Measurements from ENCODE around the gene SEMA3A. TPM values are rescaled to one million over a fixed set of nuclear protein-coding genes. Genes with fewer than 3 reads are reported as not detected.

Gene SEMA3A
- total RNA-seq, 8 experiments from 2014 or later: 8.9 to 100 (median 16.4) TPM

DNA sequence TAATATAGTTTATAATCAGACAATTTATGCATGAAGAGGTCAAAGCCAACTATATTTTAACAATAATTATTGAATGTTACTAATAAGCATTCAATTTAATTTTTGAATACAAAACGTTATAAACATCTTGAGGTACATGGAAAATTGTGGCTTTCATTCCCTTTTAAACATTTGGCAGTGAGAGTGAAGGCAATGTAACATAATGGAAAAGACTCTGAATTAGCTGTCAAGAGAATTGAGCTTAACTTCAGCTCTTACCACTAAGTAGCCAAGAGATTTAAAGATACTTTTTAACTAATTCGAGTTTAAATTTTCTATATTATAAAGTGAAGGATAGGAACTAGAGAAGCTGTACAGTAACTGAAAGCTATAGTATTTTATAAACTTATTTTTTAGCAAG lies 98.6 kb downstream of the SEMA3A start:
- in situ Hi-C loops (cut with MboI; ENCODE audit: low pct_unique_long_range_greater_than_20kb in 2 of 9, low sequenced_read_pairs in 9 of 9, unreplicated experiment in 9 of 9): no loop called here

DNA sequence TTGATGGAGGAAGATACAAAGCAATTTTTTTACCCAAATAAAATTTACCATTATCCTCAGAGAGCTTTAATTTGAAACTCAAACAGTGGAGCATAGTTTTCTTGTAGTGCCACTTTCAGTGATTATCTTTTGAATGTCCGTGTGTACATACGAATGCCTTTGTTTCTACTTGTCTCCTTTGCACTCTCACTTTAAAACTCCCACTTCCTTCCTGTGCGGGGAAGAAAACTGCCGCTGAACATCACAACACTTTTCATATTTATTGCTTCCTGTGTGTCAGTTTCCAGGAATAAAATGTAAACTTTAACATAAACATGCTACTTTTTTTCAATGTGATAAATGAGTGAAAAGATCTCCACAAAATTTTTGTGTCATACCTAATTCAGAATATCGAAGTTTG lies 102.4 kb downstream of the SEMA3A start:
- H3K4me1 ChIP-seq (replicated peaks in 1 of 2): peaks cover 0 to 4% of the 10 kb centered on the region in 2 donors
- peak in 1 of 8 experiments; percentile 59 for ATAC-seq (replicated peaks in 6 of 8)
- in situ Hi-C loops (cut with MboI; ENCODE audit: low pct_unique_long_range_greater_than_20kb in 2 of 9, low sequenced_read_pairs in 9 of 9, unreplicated experiment in 9 of 9): no loop called here
- H3K27ac ChIP-seq: no peak overlapping the region
- 25 to 87% (median 72%) methylated on average over 2 to 5 of the region's 5 CpGs; no CpG with 5 or more reads in 1 of the 10 experiments for WGBS, 10 experiments
- H3K4me3 ChIP-seq: no peak overlapping the region

More for the DNA sequence above, 98.6 kb downstream of the SEMA3A start:
- Histone ChIP-seq H3K4me1 (replicated peaks in 1 of 2) (peaks cover 0 to 9% of the 10 kb centered on the region in 2 donors), H3K27ac (no peak overlapping the region), H3K4me3 (no peak overlapping the region)
- ATAC-seq (replicated peaks in 6 of 8): no peak
- 32 to 83% (median 49%) methylated on average over 1 to 2 of the region's 2 CpGs for WGBS, 10 experiments

DNA sequence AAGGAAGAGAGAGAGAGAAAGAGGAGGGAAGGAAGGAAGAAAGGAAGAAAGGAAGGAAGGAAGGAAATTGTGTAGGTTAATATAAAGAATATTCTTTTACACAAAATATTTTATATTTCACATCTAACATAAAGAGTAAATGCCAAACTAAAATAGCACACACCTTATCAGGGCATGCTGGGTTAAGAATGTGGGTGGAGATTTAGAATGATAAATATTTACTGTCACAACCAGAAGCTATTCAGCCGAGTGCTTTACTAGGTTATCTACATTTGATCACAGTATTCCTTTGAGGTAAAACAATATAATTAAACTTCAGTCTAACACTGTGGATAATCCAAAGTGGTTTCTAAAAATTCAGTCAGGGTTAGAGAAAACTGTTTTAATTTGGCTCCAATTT lies 103.3 kb downstream of the SEMA3A start:
- Histone ChIP-seq H3K4me3 (no peak overlapping the region), H3K27ac (no peak overlapping the region), H3K4me1 (replicated peaks in 1 of 2) (peaks cover 0 to 4% of the 10 kb centered on the region in 2 donors)
- in situ Hi-C loops (cut with MboI; ENCODE audit: low pct_unique_long_range_greater_than_20kb in 2 of 9, low sequenced_read_pairs in 9 of 9, unreplicated experiment in 9 of 9): no loop called here
- no peak for ATAC-seq (replicated peaks in 6 of 8)
- WGBS, 10 experiments: 33 to 86% (median 63%) methylated on average over 1 of the region's 1 CpG; no CpG with 5 or more reads in 4 of the 10 experiments

DNA sequence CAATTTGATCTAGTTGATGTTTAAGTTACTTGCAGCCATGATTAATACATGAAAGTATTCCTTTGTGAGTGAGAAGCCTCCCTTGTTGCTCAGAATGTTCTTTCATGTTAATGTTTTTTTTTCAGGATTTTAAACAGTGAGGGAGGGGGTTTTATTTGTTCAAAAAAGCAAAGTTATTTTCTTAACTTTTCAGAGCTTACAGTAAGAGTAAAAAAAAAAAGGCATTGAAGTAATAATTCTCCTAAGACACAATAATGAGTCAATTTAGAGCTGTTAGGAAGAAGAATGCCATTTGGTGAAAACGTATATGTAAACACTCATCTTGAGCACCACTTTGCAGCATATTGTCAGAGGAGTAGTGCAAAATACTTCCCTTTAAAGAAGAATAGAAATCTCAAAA lies 105.8 kb downstream of the SEMA3A start:
- in situ Hi-C loops (cut with MboI; ENCODE audit: low pct_unique_long_range_greater_than_20kb in 2 of 9, low sequenced_read_pairs in 9 of 9, unreplicated experiment in 9 of 9): no loop called here
- no peak for ATAC-seq (replicated peaks in 6 of 8)
- 33 to 100% (median 61%) methylated on average over 1 of the region's 1 CpG; no CpG with 5 or more reads in 2 of the 10 experiments for WGBS, 10 experiments
- Histone ChIP-seq H3K27ac (no peak overlapping the region), H3K4me1 (replicated peaks in 1 of 2) (peaks cover 2 to 11% of the 10 kb centered on the region in 2 donors), H3K4me3 (no peak overlapping the region)

DNA sequence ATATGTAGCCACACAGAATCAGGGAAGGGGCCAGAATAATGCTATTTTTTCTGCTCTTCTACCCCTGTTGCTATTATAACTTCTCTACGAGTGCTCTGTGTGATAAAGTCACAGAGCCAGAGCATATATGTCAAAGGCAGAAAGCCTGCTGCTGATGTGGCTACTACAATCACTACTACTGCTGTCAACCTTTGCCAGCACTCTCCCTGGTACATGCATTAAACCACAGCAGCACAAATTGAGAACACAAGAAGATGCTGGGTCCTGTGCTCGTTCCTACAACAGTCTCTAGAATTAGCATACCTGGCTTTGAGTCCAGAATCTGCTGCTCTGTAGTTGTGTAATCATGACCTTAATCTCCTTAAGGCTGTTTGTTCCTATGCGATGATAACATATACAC lies 108.6 kb downstream of the SEMA3A start:
- peak in 2 of 8 experiments; percentile 56 to 61 for ATAC-seq (replicated peaks in 6 of 8)
- in situ Hi-C loops (cut with MboI; ENCODE audit: low pct_unique_long_range_greater_than_20kb in 2 of 9, low sequenced_read_pairs in 9 of 9, unreplicated experiment in 9 of 9): no loop called here
- no peak overlapping the region for H3K27ac ChIP-seq
- H3K4me1 ChIP-seq (replicated peaks in 1 of 2): peaks cover 2 to 7% of the 10 kb centered on the region in 2 donors
- H3K4me3 ChIP-seq: no peak overlapping the region
- WGBS, 10 experiments: 60 to 100% (median 77%) methylated on average over 1 to 3 of the region's 3 CpGs; no CpG with 5 or more reads in 3 of the 10 experiments

DNA sequence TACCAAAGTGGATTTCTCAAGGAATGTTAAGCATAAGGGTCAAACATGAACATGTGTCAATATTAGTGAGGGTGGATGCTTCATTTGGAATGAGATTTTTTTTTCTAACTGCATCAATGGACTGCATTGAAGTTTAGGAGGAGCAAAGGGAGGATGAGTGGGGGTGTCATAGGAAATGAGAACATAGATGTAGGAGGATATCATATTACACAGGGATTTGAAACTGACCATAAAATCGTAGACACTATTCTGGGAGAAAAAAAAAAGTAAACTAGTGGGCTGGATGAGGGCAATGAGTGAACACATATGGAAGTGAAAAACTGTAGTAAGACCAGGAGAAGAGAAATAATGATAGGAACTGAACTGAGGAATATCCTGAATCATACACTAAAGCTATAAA lies 109.4 kb downstream of the SEMA3A start:
- WGBS, 10 experiments: 0 to 29% (median 6%) methylated on average over 1 of the region's 1 CpG; no CpG with 5 or more reads in 2 of the 10 experiments
- no peak overlapping the region for H3K27ac ChIP-seq
- peaks cover 2 to 7% of the 10 kb centered on the region in 2 donors for H3K4me1 ChIP-seq (replicated peaks in 1 of 2)
- no peak for ATAC-seq (replicated peaks in 6 of 8)
- in situ Hi-C loops (cut with MboI; ENCODE audit: low pct_unique_long_range_greater_than_20kb in 2 of 9, low sequenced_read_pairs in 9 of 9, unreplicated experiment in 9 of 9): no loop called here
- no peak overlapping the region for H3K4me3 ChIP-seq

DNA sequence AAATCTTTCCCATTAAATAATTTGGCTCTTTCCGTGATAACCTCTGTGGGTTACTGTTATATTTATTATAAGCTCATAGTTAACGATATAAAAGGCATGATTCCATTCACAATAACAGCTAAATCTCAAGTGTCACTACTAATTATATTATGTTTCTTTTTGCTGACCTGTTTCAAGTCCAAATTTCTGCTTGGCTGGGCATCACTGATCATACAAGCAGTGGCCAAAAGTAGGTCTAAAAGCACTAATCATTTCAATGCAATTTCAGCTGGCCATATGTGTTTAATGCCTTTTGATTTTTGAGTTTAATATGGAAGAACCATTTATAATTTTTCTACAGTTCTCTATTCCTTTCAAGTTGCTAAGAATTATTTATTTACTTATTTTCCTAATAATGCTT lies 110.7 kb downstream of the SEMA3A start:
- Histone ChIP-seq H3K27ac (no peak overlapping the region), H3K4me3 (no peak overlapping the region), H3K4me1 (replicated peaks in 1 of 2) (peaks cover 2 to 7% of the 10 kb centered on the region in 2 donors)
- no peak for ATAC-seq (replicated peaks in 6 of 8)
- in situ Hi-C loops (cut with MboI; ENCODE audit: low pct_unique_long_range_greater_than_20kb in 2 of 9, low sequenced_read_pairs in 9 of 9, unreplicated experiment in 9 of 9): no loop called here
- 22 to 100% (median 83%) methylated on average over 1 to 2 of the region's 2 CpGs; no CpG with 5 or more reads in 1 of the 10 experiments for WGBS, 10 experiments

DNA sequence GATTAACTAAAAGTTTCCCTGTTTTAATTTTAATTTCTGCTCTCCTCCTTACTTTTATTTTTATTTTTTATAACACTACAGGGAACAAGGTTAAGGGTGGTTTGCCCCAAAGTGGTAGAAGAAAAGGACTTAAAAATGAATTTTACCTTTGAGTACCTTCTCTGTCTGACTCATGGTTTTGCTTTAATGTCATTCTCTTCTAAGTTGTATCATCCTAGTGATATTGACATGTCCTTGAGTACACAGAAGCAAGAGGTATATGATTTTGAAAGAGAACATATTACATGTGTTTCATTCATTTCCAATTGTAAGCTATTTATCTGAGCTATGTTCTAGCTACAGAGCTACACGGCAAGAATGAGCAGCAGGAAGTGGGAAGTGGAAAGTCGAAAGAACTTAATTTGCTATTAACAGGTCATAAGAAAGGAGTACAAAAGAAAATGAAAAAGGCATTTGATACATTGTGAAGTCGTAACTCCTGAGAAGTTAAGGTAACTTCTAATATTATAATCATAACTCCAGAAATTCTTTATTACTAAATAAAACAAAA lies 112.5 kb downstream of the SEMA3A start:
- no peak overlapping the region for H3K4me3 ChIP-seq
- H3K27ac ChIP-seq: no peak overlapping the region
- H3K4me1 ChIP-seq (replicated peaks in 1 of 2): peaks cover 2 to 7% of the 10 kb centered on the region in 2 donors
- 63 to 100% (median 81%) methylated on average over 3 of the region's 3 CpGs; no CpG with 5 or more reads in 1 of the 10 experiments for WGBS, 10 experiments
- in situ Hi-C loops (cut with MboI; ENCODE audit: low pct_unique_long_range_greater_than_20kb in 2 of 9, low sequenced_read_pairs in 9 of 9, unreplicated experiment in 9 of 9): no loop called here
- no peak for ATAC-seq (replicated peaks in 6 of 8)

DNA sequence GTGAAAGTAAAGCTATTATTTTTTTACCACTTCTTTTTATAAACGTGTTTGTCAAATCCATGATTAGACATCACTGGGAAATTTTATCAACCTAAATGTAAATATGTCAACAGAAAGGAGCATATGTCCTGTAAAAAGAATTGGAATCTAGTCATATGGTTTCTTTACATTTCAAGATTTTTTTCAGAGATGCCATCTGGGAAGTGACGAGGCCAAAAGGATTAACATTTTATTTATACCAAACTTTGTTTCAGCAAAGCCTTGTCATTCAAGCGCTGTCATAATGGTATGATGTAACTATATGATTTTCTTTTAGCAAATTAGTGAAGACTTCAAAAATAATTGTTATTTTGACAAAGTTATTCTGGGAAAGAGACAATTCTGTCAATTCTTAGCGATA lies 117.3 kb downstream of the SEMA3A start:
- ATAC-seq (replicated peaks in 6 of 8): no peak
- in situ Hi-C loops (cut with MboI; ENCODE audit: low pct_unique_long_range_greater_than_20kb in 2 of 9, low sequenced_read_pairs in 9 of 9, unreplicated experiment in 9 of 9): no loop called here
- H3K4me3 ChIP-seq: no peak overlapping the region
- 69 to 100% (median 92%) methylated on average over 2 to 4 of the region's 4 CpGs for WGBS, 10 experiments
- H3K27ac ChIP-seq: no peak overlapping the region
- no peaks in the 10 kb centered on the region for H3K4me1 ChIP-seq (replicated peaks in 1 of 2)

DNA sequence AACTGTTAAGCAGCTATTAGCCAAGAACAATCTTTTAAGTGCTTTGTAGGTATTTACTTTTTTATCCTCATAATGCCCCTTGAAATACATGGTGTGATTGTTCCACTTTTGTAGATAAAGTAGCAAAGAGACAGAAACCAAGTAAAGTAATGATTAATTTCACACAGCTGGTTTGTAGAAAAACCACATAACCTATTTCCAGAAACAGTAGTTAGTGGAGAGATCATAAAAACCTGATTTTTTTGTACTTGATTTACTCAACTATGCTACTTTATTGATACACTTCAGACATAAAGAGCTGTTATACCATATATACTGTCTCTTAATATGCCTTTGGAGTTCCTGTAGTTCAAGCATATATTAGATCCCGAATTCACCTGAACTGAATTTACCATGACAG lies 118.4 kb downstream of the SEMA3A start:
- no peak for ATAC-seq (replicated peaks in 6 of 8)
- 60 to 100% (median 93%) methylated on average over 1 of the region's 1 CpG; no CpG with 5 or more reads in 2 of the 10 experiments for WGBS, 10 experiments
- no peaks in the 10 kb centered on the region for H3K4me1 ChIP-seq (replicated peaks in 1 of 2)
- no peak overlapping the region for H3K27ac ChIP-seq
- in situ Hi-C loops (cut with MboI; ENCODE audit: low pct_unique_long_range_greater_than_20kb in 2 of 9, low sequenced_read_pairs in 9 of 9, unreplicated experiment in 9 of 9): no loop called here
- H3K4me3 ChIP-seq: no peak overlapping the region

DNA sequence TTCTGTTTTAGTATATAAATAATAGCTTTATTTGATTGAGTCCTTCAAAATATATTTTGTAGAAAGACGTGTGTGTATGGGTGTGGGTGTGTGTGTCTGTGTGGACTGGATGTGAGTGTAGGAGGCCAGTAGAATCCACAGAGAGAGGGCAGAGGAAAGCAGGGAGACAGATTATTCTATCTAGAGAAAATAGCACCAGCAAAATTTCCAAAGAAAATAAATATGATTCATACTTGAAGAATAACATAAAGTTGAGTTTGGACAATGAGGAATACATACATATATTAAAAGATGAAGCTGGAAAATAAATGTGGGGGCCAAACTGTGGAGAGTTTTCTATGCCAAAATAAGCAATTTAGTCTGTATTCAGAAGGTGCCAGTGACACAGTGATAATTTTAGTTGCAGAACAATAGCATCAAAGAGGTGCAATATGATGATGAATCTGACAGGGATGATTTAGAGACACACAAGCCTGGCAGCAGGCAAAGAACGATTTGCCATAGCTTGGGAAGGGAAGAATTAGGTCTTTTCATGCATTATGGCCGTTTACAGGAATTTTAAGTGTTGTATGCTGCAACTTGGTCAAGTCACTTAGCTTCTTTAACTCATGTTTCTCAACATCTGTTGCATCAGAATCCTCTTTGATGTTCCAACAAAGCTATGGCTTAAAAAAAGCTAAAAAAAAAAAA lies 121.3 kb downstream of the SEMA3A start:
- WGBS, 10 experiments: 0 to 56% (median 26%) methylated on average over 1 to 3 of the region's 3 CpGs
- peak in 3 of 8 experiments; percentile 27 to 51 (median 33) for ATAC-seq (replicated peaks in 6 of 8)
- no peak overlapping the region for H3K27ac ChIP-seq
- no peaks in the 10 kb centered on the region for H3K4me1 ChIP-seq (replicated peaks in 1 of 2)
- in situ Hi-C loops (cut with MboI; ENCODE audit: low pct_unique_long_range_greater_than_20kb in 2 of 9, low sequenced_read_pairs in 9 of 9, unreplicated experiment in 9 of 9): no loop called here
- H3K4me3 ChIP-seq: no peak overlapping the region

DNA sequence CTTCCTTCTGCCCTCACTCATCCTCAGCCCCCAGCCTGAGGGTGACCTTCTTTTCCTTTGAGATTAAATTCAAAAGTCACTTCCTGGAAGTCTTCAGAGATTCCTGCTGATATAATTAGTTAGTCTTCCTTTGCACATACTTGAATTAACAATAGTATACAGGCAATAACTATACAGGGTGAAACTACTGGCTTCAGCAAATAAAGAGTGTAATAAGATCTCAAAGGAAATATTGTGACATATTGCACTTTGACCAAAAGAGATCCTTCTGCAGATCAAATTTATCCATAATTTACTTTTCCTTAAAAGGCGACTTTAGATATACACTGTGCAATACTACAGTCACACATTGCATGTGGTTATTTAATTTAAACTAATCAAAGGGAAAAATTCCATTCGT lies 123.8 kb downstream of the SEMA3A start:
- ATAC-seq (replicated peaks in 6 of 8): no peak
- WGBS, 10 experiments: 55 to 88% (median 83%) methylated on average over 1 to 2 of the region's 2 CpGs; no CpG with 5 or more reads in 2 of the 10 experiments
- H3K27ac ChIP-seq: no peak overlapping the region

DNA sequence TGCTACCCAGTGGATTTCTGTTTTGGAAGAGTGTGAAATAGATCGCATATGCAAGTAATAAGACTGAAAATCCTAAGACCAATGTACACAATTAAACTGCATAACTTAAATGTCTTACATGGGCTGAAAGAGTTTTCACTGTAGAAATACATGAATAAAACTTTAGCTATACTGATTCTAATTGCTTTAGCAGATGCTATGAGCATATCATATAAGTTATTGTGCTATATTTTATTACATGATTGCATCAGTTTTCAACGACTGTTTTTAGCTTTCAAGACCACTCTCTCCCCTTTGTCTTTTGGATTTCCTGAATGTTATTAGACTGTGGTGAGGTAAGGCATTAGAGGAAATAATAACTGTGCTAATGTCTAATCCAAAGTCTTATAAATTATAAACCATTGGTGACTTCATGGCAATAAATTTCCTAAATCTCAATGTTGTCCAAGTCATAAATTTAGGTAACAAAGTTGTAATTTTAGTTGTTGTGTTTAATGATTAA lies 124.5 kb downstream of the SEMA3A start:
- in situ Hi-C loops (cut with MboI; ENCODE audit: low pct_unique_long_range_greater_than_20kb in 2 of 9, low sequenced_read_pairs in 9 of 9, unreplicated experiment in 9 of 9): no loop called here
- 23 to 100% (median 87%) methylated on average over 1 to 2 of the region's 2 CpGs; no CpG with 5 or more reads in 2 of the 10 experiments for WGBS, 10 experiments
- no peak for ATAC-seq (replicated peaks in 6 of 8)
- no peaks in the 10 kb centered on the region for H3K4me1 ChIP-seq (replicated peaks in 1 of 2)
- no peak overlapping the region for H3K4me3 ChIP-seq
- no peak overlapping the region for H3K27ac ChIP-seq

More for the DNA sequence above, 123.8 kb downstream of the SEMA3A start:
- in situ Hi-C loops (cut with MboI; ENCODE audit: low pct_unique_long_range_greater_than_20kb in 2 of 9, low sequenced_read_pairs in 9 of 9, unreplicated experiment in 9 of 9): no loop called here
- Histone ChIP-seq H3K4me3 (no peak overlapping the region), H3K4me1 (replicated peaks in 1 of 2) (no peaks in the 10 kb centered on the region)

Measured in motor neuron (in vitro differentiated cells).